ENCODE measurements around the gene CFAP77. TPM values are rescaled to one million over a fixed set of nuclear protein-coding genes. Genes with fewer than 3 reads are reported as not detected.

CFAP77 gene
- total and polyA plus RNA-seq, 7 donors, result not detected

DNA sequence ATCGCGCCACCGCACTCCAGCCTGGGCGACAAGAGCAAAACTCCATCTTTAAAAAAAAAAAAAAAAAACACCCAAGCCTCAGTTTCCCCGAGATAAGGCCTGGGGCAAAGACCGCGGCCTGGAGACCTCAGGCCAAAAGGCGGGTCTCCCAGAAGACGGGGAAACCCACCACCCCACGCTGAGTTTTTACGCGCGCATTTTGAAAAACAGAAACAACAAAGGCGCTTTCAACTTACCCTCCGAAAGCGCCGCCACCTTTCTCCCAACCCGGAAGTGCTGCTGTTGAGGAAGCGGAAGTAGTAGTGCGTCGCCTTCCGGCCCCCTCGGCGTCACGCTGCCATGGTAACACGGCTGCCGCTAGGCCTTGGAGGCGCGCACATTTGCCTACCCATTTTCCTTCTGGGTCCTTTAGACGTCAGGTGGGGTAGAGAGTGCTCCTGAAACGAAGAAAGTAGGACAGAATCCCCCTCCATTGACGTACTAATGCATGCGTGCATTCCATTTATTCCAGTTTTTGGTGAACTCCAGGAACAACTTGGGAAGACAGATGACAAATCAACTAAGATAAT is 3.4 kb upstream of the CFAP77 start, which contains the start of gene TTF1:
TTF1 (minus strand) TSS at position 287 of the 569 bp plus-strand sequence. CDS start 4,019 bp downstream, outside the sequence.
- Histone ChIP-seq H3K9me3 (no peaks in the 10 kb centered on the region), H3K27ac (no peak within 1 kb of the TSS), H3K27me3 (ENCODE audit: insufficient read depth in 3 of 3, low read length in 2 of 3) (peaks cover 0 to 27% (median 5%) of the 10 kb centered on the region in 3 donors), H3K4me3 (peak within 1 kb of the TSS; percentile 96), H3K4me1 (peaks cover 17% of the 10 kb centered on the region), H3K36me3 (ENCODE audit: insufficient read depth in 1 of 2, low read depth in 1 of 2) (peaks cover under 1 to 16% of the 10 kb centered on the region in 2 donors)
- TF ChIP-seq, protein P1, sequence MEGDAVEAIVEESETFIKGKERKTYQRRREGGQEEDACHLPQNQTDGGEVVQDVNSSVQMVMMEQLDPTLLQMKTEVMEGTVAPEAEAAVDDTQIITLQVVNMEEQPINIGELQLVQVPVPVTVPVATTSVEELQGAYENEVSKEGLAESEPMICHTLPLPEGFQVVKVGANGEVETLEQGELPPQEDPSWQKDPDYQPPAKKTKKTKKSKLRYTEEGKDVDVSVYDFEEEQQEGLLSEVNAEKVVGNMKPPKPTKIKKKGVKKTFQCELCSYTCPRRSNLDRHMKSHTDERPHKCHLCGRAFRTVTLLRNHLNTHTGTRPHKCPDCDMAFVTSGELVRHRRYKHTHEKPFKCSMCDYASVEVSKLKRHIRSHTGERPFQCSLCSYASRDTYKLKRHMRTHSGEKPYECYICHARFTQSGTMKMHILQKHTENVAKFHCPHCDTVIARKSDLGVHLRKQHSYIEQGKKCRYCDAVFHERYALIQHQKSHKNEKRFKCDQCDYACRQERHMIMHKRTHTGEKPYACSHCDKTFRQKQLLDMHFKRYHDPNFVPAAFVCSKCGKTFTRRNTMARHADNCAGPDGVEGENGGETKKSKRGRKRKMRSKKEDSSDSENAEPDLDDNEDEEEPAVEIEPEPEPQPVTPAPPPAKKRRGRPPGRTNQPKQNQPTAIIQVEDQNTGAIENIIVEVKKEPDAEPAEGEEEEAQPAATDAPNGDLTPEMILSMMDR (IDR thresholded peaks at IDR 0.05), result no peak
- peak; percentile 91 to 95 for DNase-seq
- WGBS, 3 donors, result 1% methylated on average over 33 of the region's 33 CpGs
- intact Hi-C loops (cut with DNase I), result loop anchor here (5.0 kb wide), 2 partner anchors 54 to 396 kb away; partner anchors contain the start of gene SETX (in 1 of the 2)
- ATAC-seq, result peak; percentile 95 to 99 (median 98)

DNA sequence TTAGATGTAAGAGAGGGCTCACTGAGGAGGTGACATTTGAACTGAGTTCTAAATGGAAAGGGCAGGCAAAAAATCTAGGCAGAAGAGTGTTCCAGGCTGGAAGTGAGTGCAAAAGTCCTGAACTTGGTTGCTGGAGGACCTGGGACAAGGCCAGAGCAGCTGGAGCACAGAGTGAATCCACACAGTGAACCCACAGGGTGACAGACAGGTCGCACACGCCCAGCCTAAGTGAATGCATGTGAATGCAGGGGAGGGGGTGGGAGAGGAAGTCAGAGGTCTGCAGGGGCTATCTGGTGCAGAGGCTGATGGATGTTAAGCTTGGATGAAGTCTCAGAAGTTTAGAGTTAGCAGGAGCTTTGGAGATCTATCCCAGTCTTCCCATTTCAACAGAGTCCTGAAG is 2.8 kb upstream of the CFAP77 start:
- TF ChIP-seq, protein P1 (IDR thresholded peaks at IDR 0.05), result no peak
- peaks cover 0 to 33% (median 10%) of the 10 kb centered on the region in 3 donors for H3K27me3 ChIP-seq (ENCODE audit: insufficient read depth in 3 of 3, low read length in 2 of 3)
- peaks cover 17% of the 10 kb centered on the region for H3K4me1 ChIP-seq
- peak overlapping the region; percentile 96 for H3K4me3 ChIP-seq
- no peaks in the 10 kb centered on the region for H3K9me3 ChIP-seq
- H3K36me3 ChIP-seq (ENCODE audit: insufficient read depth in 1 of 2, low read depth in 1 of 2), result peaks cover 0 to 10% of the 10 kb centered on the region in 2 donors
- 80 to 92% (median 84%) methylated on average over 2 of the region's 2 CpGs for whole genome bisulfite sequencing, 3 donors
- no peak overlapping the region for H3K27ac ChIP-seq
- DNase-seq (no peak), ATAC-seq (no peak)
- intact Hi-C loops (cut with DNase I), result loop anchor here (5.0 kb wide), 2 partner anchors 55 to 395 kb away; partner anchors contain the start of gene SETX (in 1 of the 2)

DNA sequence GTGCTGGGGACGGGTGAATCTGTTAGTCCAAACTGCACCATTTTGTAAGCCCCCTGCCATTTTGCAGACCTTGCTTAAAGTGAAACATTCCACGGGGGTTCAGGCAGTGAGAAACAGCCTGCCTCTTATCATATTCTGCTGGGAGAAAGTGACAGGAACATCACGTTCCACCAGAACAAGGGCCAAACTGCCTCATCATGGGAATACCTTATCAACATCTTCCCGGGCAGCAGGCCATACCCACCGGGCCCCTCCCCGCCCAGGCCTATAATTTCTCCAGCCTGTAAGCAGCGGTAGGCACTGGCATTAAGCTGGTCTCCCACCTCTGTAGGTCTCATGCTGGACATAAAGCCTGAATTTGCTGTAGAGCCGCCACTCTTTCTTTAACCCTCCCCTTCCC is 1.5 kb upstream of the CFAP77 start:
- intact Hi-C loops (cut with DNase I), result loop anchor here (5.0 kb wide), 2 partner anchors 56 to 394 kb away; partner anchors contain the start of gene SETX (in 1 of the 2)
- TF ChIP-seq, protein P1 (IDR thresholded peaks at IDR 0.05), result no peak
- Histone ChIP-seq H3K27me3 (ENCODE audit: insufficient read depth in 3 of 3, low read length in 2 of 3) (peaks cover 0 to 46% (median 10%) of the 10 kb centered on the region in 3 donors), H3K4me1 (peaks cover 17% of the 10 kb centered on the region), H3K27ac (no peak overlapping the region), H3K9me3 (no peaks in the 10 kb centered on the region), H3K4me3 (no peak overlapping the region), H3K36me3 (ENCODE audit: insufficient read depth in 1 of 2, low read depth in 1 of 2) (no peaks in the 10 kb centered on the region)
- 80 to 87% (median 83%) methylated on average over 8 of the region's 8 CpGs for WGBS, 3 donors
- DNase-seq (no peak), ATAC-seq (no peak)

DNA sequence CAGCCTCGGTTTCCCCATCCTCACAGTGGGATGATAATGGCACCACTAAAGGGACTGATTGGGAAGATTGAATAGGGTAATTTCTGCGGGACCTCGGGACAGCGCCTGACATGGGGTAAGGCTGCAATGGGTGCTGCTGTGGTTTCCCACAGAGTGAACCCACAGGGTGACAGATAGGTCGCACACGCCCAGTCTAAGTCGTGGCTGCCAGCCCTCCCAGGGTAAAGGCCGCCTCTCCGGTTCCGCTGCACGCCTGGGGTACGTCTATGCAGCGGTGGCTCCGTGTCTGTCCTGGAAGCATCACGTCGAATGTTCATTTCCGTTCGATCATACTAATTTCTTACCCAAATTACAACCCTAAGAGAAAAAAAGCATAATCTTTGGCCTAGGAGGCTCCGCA is 631 bp downstream of the CFAP77 start:
- DNase-seq, result no peak
- TF ChIP-seq, protein P1 (IDR thresholded peaks at IDR 0.05), result no peak
- H3K27me3 ChIP-seq (ENCODE audit: insufficient read depth in 3 of 3, low read length in 2 of 3), result peaks cover 2 to 65% (median 13%) of the 10 kb centered on the region in 3 donors
- no peaks in the 10 kb centered on the region for H3K36me3 ChIP-seq (ENCODE audit: insufficient read depth in 1 of 2, low read depth in 1 of 2)
- H3K9me3 ChIP-seq, result no peaks in the 10 kb centered on the region
- ATAC-seq, result no peak
- peaks cover 13% of the 10 kb centered on the region for H3K4me1 ChIP-seq
- H3K4me3 ChIP-seq, result peak overlapping the region; percentile 59
- WGBS, 3 donors, result 12% methylated on average over 19 of the region's 19 CpGs
- no peak overlapping the region for H3K27ac ChIP-seq
- intact Hi-C loops (cut with DNase I), result loop anchor here (2.0 to 10.0 kb wide), 3 partner anchors 162 to 390 kb away; no protein-coding TSS in a partner anchor
